ENCODE measurements around the gene LZTR1. TPM values are rescaled to one million over a fixed set of nuclear protein-coding genes. Genes with fewer than 3 reads are reported as not detected.

The LZTR1 gene
- total and polyA plus RNA-seq, 2 of the 8 experiments (the other 6 are each of a cell fraction or from before 2014, with no cell fraction given) = 22.3 to 31.0 TPM

GRCh38 chr22:21020802-21021429 lies 38.8 kb downstream of the LZTR1 start:
- peak in 1 of 2 experiments; percentile 73 for DNase-seq (ENCODE audit: low read depth in 1 of 2, low spot score in 2 of 2)
- no peak overlapping the region for H2AFZ ChIP-seq (ENCODE audit: low read length)

More at GRCh38 chr22:21020802-21021429, 38.8 kb downstream of the LZTR1 start:
- no peak overlapping the region for H4K5ac ChIP-seq (ENCODE audit: insufficient read length, low read depth, low read length)
- H3K4me3 ChIP-seq (ENCODE audit: extremely low read depth in 1 of 4, insufficient read depth in 2 of 4, low read depth in 3 of 4, low read length in 4 of 4) = no peak overlapping the region
- peak overlapping the region; percentile 31; the same call in 1 of the 2 replicates for H2BK15ac ChIP-seq (ENCODE audit: low read length)
- H3K9me3 ChIP-seq (ENCODE audit: insufficient read depth in 2 of 2, low read depth in 1 of 2, low read length in 1 of 2) = no peaks in the 10 kb centered on the region
- ChIA-PET POLR2A (ENCODE audit: partially characterized antibody) (interaction anchor here (0.7 to 1.1 kb wide), 2 partner anchors 9 to 19 kb away, joined by 3 to 4 read pairs; partner anchors contain the start of gene THAP7), CTCF (ENCODE audit: partially characterized antibody) (interaction anchor here (0.6 to 3.5 kb wide), 31 partner anchors 8 to 884 kb away, joined by 3 to 37 read pairs (median 4); partner anchors contain the start of genes LRRC74B and SLC7A4)
- no peak overlapping the region for H3K4me2 ChIP-seq (ENCODE audit: insufficient read depth in 1 of 2, low read depth in 2 of 2, low read length in 2 of 2)
- H3K14ac ChIP-seq (ENCODE audit: insufficient read length) = no peak overlapping the region
- H3K79me2 ChIP-seq (ENCODE audit: control insufficient read depth in 1 of 2, insufficient read depth in 2 of 2, low read length in 2 of 2) = no peaks in the 10 kb centered on the region
- H2AK5ac ChIP-seq (ENCODE audit: low read depth, low read length) = no peak overlapping the region
- H3K23me2 ChIP-seq (ENCODE audit: low read depth, low read length) = no peaks in the 10 kb centered on the region
- no peak overlapping the region for H3K18ac ChIP-seq (ENCODE audit: extremely low read depth, low read length)
- FAIRE-seq = no peak
- H3K56ac ChIP-seq (replicated peaks; ENCODE audit: insufficient read length, low read depth, low read length) = no peak overlapping the region
- no peak overlapping the region for H4K91ac ChIP-seq (replicated peaks; ENCODE audit: insufficient read length, low read length)
- H3K4me1 ChIP-seq (replicated peaks in 1 of 4; ENCODE audit: control insufficient read depth in 3 of 4, insufficient read depth in 4 of 4, low read length in 3 of 4) = no peaks in the 10 kb centered on the region
- H2BK120ac ChIP-seq (replicated peaks; ENCODE audit: low read depth, low read length) = no peak overlapping the region
- 62% methylated on average over 7 of the region's 7 CpGs; no CpG with 5 or more reads in 1 of the 2 experiments for WGBS, 2 experiments (ENCODE audit: extremely low coverage in 1 of 2, insufficient coverage in 1 of 2, insufficient read length in 1 of 2, insufficient replicate concordance in 2 of 2, low coverage in 1 of 2, low lambda C conversion rate in 2 of 2, missing lambda C conversion rate in 1 of 2)
- no peak overlapping the region for H2BK20ac ChIP-seq (ENCODE audit: low read length)
- H3K23ac ChIP-seq (ENCODE audit: insufficient read length) = no peak overlapping the region
- H4K20me1 ChIP-seq (replicated peaks in 1 of 2; ENCODE audit: control insufficient read depth in 1 of 2, insufficient read depth in 2 of 2, low read length in 2 of 2) = no peaks in the 10 kb centered on the region
- H3K9ac ChIP-seq (replicated peaks in 1 of 4; ENCODE audit: extremely low read depth in 1 of 4, low read depth in 3 of 4, low read length in 3 of 4) = no peak overlapping the region
- H2BK5ac ChIP-seq (ENCODE audit: low read depth, low read length) = no peak overlapping the region
- no peak overlapping the region for H3K4ac ChIP-seq (replicated peaks; ENCODE audit: insufficient read length, low read depth, low read length)
- no peaks in the 10 kb centered on the region; a peak in 1 of 7 replicates for H3K27me3 ChIP-seq (replicated peaks in 1 of 4; ENCODE audit: control insufficient read depth in 3 of 4, extremely low read depth in 1 of 4, insufficient read depth in 3 of 4, low read length in 3 of 4)
- H4K8ac ChIP-seq (ENCODE audit: extremely low read depth, insufficient read depth, low read length) = no peak overlapping the region; the same call in 1 of the 2 replicates
- H2BK12ac ChIP-seq (ENCODE audit: low read depth, low read length) = 0 out of 2 replicates have a peak overlapping the region, but pooled peaks have one; percentile 23
- TF ChIP-seq CTCF (IDR thresholded peaks at IDR 0.05; ENCODE audit: control extremely low read depth in 1 of 3, insufficient read depth in 1 of 3, low read depth in 1 of 3, low read length in 3 of 3) = peak; percentile 70 to 80 (median 74)
- no peak for TF ChIP-seq POLR2AphosphoS5 (IDR thresholded peaks at IDR 0.05; ENCODE audit: low read depth, low read length)
- peak; percentile 71 to 73 for TF ChIP-seq RAD21 (IDR thresholded peaks at IDR 0.05 in 1 of 2, conservative IDR thresholded peaks at IDR 0.05 in 1 of 2; ENCODE audit: low read depth in 2 of 2, low read length in 2 of 2)
- no peak for TF ChIP-seq ATF2 (IDR thresholded peaks at IDR 0.05; ENCODE audit: low read length)
- TF ChIP-seq CEBPB (IDR thresholded peaks at IDR 0.05; ENCODE audit: low read depth, low read length) = peak; percentile 37; the same call in 1 of the 2 replicates
- no peak overlapping the region for H3K27ac ChIP-seq (ENCODE audit: low read depth, low read length)
- no peaks in the 10 kb centered on the region for H3K36me3 ChIP-seq (ENCODE audit: control insufficient read depth in 2 of 4, insufficient read depth in 4 of 4, low read length in 3 of 4)
- H3K79me1 ChIP-seq (ENCODE audit: low read depth, low read length) = no peaks in the 10 kb centered on the region
